Right lobe of liver (tissue), 4 donors: Measurements from ENCODE around the gene TNRC18.

Source experiments
- CTCF ChIP-seq, 4 donors: fragments of 200-600 bp in 3 of 4; fragments of 450-650 bp in 1 of 4; IDR thresholded peaks; one replicate each; pipeline versions ENCODE4 v1.5.1 to v1.8.0; 2016 to 2022; ENCODE audit warnings: antibody characterized with exemption in 4 of 4, mild to moderate bottlenecking in 2 of 4
- POLR2A ChIP-seq: fragments of 450-650 bp; IDR thresholded peaks from one replicate; pipeline ENCODE4 v1.6.1; 2017; ENCODE audit warnings: antibody characterized with exemption, mild to moderate bottlenecking
- donor health status: DM: no; HTN: no; CAD: no.
- donor health status: DM: no; HTN: no; CAD: no.
- donor health status: DM: no; HTN: yes; CAD: no.

DNA sequence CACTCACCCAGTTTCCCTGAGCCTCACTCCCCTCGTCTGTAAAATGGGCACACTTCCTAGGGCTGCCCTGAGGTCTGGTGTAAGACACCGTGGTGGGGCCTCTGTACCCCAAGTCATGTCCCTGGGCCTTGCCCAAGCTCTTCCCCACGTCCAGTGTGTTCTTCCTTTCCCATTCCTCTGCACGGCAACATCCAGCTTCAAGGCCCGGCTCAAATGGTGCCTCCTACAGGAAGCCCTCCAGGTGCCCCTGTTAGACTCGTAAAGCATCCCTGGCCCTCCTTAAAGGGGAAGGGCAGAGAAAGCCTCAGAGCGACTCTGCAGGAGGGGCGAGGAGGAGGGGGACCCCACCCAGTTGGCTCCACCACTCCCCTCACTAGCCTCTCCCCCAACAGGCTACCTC lies 132.3 kb downstream of the TNRC18 start:
- TF ChIP-seq CTCF (IDR thresholded peaks at IDR 0.05) = no peak
- TF ChIP-seq POLR2A = no peak
